Cerebellar cortex (tissue), 1 donor: Measurements from ENCODE around the gene KDM4E.
A peak's percentile ranks its signal among the peaks of the same experiment; 100 is the strongest.

Experiments used
- DNase-seq: peaks from one replicate; pipeline ENCODE4 v3.0.0-alpha.2; 2015; ENCODE audit warnings: low spot score

The KDM4E gene

DNA sequence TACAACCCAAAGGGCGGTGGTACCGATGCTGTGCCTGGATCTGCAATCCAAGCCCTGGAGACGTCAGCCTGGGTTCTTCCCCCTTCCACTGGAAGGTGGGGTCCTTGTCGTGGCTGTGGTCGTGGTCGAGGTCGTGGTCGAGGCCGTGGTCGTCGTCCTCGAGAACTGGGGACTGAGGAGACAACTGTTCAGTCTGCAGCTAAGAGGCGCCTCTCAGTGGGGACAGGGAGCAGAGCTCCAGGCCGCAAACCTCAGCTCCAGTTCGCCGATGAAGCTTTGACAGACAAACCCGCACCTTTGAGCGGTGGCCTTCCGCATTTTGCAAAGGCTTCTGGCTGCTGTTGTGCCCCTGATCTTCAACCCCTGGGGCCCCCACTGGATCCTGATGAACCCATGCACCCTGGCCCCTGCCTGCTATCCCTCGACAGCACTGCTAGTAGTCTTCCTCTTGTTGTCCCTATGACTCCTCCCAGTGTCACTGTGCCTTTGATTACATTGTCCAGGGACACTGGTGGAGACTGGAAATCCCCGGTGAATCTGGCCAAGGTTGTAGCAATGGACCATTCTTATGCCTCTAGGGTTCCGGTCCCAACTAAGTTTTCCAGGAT, 25.6 kb downstream of the KDM4E start:
- no peak for DNase-seq

DNA sequence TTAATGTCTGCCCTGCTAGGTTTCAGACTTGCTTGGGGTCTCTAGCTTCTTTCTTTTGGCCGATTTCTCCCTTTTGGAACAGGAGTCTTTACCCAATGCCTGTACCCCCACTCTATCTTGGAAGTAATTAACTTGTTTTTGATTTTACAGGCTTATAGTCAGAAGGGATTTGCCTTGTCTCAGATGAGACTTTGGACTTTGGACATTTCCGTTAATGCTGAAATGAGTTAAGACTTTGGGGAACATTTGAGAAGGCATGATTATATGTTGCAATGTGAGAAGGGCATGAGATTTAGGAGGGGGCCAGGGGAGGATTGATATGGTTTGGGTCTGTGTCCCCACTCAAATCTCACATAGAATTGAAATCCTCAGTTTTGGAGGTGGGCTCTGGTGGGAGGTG, 29.3 kb downstream of the KDM4E start:
- no peak for DNase-seq

DNA sequence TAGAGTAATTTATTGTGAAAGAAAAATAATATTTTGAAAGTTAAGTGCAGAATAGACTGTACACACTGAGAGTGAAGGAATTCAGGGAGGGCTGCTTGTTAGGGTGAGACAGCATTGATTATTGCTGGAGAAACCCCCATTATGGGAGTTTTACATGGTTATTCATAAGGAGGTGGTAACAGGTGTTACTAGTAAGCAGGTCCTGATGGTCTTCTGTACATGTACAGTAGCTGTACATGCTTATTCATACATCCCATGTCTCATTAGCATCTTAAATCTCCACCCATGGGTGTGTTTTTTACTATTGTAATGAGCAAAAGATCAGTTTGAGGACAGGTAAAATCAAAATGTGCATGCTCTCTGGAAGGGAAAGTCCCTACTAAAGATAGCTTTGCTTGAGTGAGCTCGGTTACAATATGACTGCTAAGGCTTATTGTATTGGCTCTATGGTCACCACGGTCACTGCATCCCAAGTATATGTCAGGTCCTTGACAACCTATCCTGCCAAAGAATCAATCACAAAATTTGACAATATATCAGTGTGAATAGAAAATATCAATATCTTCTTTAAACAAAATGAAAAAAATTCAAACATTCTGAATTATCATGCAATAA, 30.3 kb downstream of the KDM4E start:
- no peak for DNase-seq

GRCh38 chr11:95057959-95058358, 32.9 kb downstream of the KDM4E start:
- no peak for DNase-seq

DNA sequence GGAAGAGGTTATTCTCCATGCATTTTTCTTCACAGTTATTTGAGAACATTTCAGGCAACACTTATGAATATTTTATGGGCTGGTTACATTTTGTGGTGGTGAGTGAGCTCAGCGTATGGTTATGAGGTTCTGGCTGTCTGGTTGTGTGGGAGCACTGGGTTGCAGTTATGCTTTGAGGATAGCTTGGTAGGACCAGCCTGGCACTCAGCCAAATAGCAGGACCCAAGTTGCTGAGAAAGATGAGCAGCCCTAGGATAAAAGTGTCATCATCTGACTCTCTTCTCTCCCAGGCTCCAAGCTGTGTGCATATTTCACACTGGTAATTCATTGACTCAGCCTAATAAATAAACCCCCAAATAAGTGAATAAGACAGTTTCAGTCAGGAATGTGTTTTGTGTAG, 33.6 kb downstream of the KDM4E start:
- DNase-seq: no peak

GRCh38 chr11:95059046-95059445, 34.0 kb downstream of the KDM4E start:
- no peak for DNase-seq

DNA sequence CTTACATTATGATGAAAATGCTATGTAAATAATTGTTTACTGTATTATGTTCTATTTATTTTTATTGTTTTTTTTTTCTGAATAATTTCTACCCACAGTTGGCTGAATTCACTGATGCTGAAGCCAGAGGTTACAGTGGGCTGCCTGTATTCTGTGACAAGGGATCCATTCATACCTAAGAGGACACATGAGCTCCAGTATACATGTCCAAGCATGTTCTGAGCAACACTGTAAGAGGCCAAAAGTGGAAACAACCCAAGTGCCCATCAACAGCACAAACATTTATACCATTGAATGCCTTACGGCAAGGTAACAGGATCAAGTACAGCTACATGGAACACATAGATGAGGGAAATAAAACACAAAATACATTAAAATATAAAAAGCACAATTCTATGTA, 40.3 kb downstream of the KDM4E start:
- DNase-seq: no peak

- no peak for DNase-seq
Observed at GRCh38 chr11:95066716-95067038, 41.6 kb downstream of the KDM4E start, which contains the start of gene SRSF8. Gene SRSF8, plus strand, starts transcription at chr11:95066919. Its CDS starts 308 bp downstream, at chr11:95067227.

GRCh38 chr11:95067039-95067840, 42.2 kb downstream of the KDM4E start:
- peak; percentile 75 for DNase-seq

DNA sequence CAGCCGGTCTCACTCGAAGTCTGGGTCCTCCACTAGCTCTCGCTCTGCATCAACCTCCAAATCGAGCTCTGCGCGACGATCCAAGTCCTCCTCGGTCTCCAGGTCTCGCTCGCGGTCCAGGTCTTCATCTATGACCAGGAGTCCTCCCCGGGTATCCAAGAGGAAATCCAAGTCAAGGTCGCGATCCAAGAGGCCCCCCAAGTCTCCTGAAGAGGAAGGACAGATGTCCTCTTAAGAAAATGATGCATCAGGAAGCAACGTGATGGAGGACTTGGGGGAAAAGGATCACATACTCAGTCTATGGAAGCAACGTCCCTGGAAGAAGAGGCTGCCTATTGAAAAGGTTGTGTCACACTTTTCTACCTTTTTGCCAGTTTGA, 42.8 kb downstream of the KDM4E start:
- no peak for DNase-seq

DNA sequence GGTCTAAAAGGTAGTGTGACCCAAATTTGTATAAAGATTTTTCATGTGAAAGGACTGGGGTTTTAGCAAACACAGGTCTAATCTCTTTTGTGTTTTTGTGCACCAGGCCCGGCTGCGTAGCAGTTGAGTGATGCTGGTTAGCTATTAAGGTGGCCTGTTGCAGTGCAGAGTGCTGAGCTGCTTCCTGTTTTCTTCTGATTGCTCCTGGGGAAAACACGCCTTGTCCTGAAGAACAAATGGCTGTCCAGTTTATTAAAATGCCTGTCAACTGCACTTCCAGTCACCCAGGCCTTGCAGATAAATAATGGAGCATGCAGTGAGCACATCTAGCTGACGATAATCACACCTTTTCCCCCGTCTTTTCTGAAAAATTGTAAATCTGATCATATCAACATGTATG, 43.5 kb downstream of the KDM4E start:
- peak; percentile 98 for DNase-seq

- DNase-seq: no peak
Observed at GRCh38 chr11:95070471-95070870, 45.4 kb downstream of the KDM4E start.

GRCh38 chr11:95072948-95073347, 47.9 kb downstream of the KDM4E start:
- no peak for DNase-seq

DNA sequence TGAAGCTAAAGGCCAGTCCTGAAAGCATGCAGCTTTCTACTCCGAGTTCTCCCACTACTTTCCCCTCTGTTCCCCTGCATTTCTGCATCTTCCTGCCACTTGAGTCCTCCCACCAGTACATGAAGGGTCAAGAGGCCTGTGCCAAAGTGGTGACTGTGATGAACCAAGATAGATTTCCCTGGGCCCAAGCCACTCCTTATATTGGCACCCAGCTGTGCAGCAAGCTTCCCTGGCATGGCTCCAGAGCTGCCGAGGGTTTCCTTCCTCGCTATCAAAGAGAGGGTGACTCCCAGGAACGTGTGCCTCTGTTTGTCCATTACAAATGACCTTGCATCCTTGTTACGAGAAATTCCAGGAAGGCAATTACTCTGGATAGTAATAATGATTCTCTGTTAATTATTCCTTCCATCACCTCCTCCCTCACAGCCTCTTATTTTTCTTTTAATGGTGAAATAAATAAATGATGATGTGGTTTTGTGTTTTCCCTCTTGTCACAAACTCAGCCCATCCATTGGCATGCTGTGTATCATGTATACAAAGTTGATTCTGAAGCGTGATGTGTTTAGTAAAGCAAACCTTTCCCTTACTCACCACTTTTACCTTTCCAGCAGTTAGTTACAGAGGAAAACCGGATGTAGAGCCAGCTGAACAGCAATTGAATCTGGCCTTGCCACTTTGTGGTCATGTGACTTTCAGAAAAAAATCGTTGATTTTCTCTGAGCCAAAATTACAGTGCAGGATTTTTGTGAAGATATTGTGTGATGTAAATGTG, 49.9 kb downstream of the KDM4E start:
- DNase-seq: no peak

DNA sequence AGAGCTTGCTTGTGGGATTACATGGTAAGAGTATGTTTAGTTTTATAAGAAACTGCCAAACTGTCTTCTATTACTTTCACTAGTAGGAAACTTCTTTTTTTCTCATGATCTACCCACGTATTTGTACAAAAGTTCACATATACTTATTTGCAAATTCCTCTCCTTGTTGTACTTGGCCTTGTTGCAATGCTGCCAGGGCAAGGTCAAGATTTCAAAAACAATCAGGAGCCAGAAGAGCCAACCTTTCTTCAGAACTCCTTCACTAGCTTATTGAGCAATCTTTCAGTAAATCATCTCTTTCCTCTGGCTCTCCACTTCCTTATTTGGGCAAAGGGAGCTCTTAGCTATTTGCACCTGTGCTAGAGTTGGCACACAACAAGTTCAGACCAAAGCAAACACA, 51.4 kb downstream of the KDM4E start:
- DNase-seq: no peak

DNA sequence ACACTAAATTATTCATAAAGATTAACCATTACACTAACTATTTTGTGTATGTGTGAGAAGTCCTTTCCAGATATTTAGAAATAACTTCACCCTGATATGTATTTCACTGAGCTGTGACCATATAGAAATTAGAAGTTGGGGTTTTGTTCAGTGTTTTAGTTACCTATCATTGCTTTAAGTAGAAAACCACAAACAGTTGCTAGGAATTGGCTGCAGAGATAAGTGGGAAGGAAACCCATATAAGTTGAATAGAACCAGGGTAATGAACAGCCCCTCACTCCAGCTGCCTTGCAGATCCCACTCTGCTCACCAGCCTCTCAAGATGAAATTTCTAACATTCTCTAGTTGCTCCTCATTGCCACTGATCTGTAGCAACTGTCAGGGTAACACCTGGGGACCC, 51.9 kb downstream of the KDM4E start:
- DNase-seq: no peak
